ENCODE results near the gene ZMAT5.

DNA sequence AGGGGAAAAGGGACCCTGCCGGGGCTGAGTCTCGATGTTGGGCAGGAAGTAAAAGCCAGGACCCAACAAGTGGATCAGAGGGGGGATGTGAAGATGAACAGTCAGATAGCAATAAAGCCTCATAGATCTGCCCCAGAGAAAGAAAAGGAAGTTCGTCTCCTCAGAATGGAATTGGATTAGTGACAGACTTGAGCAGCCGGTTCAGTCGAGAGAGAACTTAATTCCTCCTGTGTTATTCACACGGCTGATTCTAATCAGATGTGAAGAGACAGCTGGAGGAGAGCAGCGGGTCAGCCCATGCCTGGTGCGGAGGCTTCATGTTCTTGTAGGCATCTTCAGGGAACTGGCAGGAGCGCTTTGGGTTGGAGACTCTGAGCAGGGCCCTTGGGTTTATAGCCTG is 76.3 kb downstream of the ZMAT5 start:
- TF ChIP-seq, protein P1, sequence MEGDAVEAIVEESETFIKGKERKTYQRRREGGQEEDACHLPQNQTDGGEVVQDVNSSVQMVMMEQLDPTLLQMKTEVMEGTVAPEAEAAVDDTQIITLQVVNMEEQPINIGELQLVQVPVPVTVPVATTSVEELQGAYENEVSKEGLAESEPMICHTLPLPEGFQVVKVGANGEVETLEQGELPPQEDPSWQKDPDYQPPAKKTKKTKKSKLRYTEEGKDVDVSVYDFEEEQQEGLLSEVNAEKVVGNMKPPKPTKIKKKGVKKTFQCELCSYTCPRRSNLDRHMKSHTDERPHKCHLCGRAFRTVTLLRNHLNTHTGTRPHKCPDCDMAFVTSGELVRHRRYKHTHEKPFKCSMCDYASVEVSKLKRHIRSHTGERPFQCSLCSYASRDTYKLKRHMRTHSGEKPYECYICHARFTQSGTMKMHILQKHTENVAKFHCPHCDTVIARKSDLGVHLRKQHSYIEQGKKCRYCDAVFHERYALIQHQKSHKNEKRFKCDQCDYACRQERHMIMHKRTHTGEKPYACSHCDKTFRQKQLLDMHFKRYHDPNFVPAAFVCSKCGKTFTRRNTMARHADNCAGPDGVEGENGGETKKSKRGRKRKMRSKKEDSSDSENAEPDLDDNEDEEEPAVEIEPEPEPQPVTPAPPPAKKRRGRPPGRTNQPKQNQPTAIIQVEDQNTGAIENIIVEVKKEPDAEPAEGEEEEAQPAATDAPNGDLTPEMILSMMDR (IDR thresholded peaks at IDR 0.05), result no peak
- TF ChIP-seq POLR2A (IDR thresholded peaks at IDR 0.05; ENCODE audit: low read depth), result no peak
- no peak for TF ChIP-seq POLR2AphosphoS5 (IDR thresholded peaks at IDR 0.05)
- no peak for TF ChIP-seq EP300 (IDR thresholded peaks at IDR 0.05)

All from esophagus muscularis mucosa (tissue), 4 donors.